Measurements from ENCODE around the gene PDF.

Gene PDF

GRCh38 chr16:69322343-69322742 is 8.0 kb downstream of the PDF start:
- Histone ChIP-seq H3K4me1 (ENCODE audit: insufficient read depth, low read length) (no peaks in the 10 kb centered on the region; the same call in 1 of the 2 replicates), H3K27ac (ENCODE audit: low read length) (no peak overlapping the region), H3K4me3 (ENCODE audit: low read length) (no peak overlapping the region), H3K36me3 (ENCODE audit: insufficient read depth, low read depth, low read length) (peaks cover 90% of the 10 kb centered on the region), H3K9me3 (ENCODE audit: insufficient read depth, low read depth, low read length) (no peaks in the 10 kb centered on the region), H3K27me3 (ENCODE audit: insufficient read depth, low read length) (no peaks in the 10 kb centered on the region), H3K9ac (ENCODE audit: low read depth, low read length) (no peak overlapping the region)

- no peak overlapping the region for H3K9ac ChIP-seq (ENCODE audit: low read depth, low read length)
Observed at GRCh38 chr16:69321080-69321479, 9.3 kb downstream of the PDF start.

GRCh38 chr16:69320740-69321073 is 9.7 kb downstream of the PDF start:
- Histone ChIP-seq H3K4me3 (ENCODE audit: low read length) (no peak overlapping the region), H3K27ac (ENCODE audit: low read length) (no peak overlapping the region), H3K9me3 (ENCODE audit: insufficient read depth, low read depth, low read length) (no peaks in the 10 kb centered on the region), H3K9ac (ENCODE audit: low read depth, low read length) (no peak overlapping the region), H3K4me1 (ENCODE audit: insufficient read depth, low read length) (no peaks in the 10 kb centered on the region), H3K27me3 (ENCODE audit: insufficient read depth, low read length) (no peaks in the 10 kb centered on the region), H3K36me3 (ENCODE audit: insufficient read depth, low read depth, low read length) (peaks cover 87% of the 10 kb centered on the region)

More at GRCh38 chr16:69321080-69321479, 9.3 kb downstream of the PDF start:
- H3K9me3 ChIP-seq (ENCODE audit: insufficient read depth, low read depth, low read length): no peaks in the 10 kb centered on the region
- no peak overlapping the region for H3K27ac ChIP-seq (ENCODE audit: low read length)
- no peaks in the 10 kb centered on the region; the same call in 1 of the 2 replicates for H3K4me1 ChIP-seq (ENCODE audit: insufficient read depth, low read length)
- H3K27me3 ChIP-seq (ENCODE audit: insufficient read depth, low read length): no peaks in the 10 kb centered on the region
- no peak overlapping the region for H3K4me3 ChIP-seq (ENCODE audit: low read length)
- H3K36me3 ChIP-seq (ENCODE audit: insufficient read depth, low read depth, low read length): peaks cover 89% of the 10 kb centered on the region

- no peak overlapping the region for H3K9ac ChIP-seq (ENCODE audit: low read depth, low read length)
- no peak overlapping the region for H3K27ac ChIP-seq (ENCODE audit: low read length)
- H3K9me3 ChIP-seq (ENCODE audit: insufficient read depth, low read depth, low read length): no peaks in the 10 kb centered on the region
- peaks cover 89% of the 10 kb centered on the region for H3K36me3 ChIP-seq (ENCODE audit: insufficient read depth, low read depth, low read length)
- no peaks in the 10 kb centered on the region for H3K4me1 ChIP-seq (ENCODE audit: insufficient read depth, low read length)
- H3K27me3 ChIP-seq (ENCODE audit: insufficient read depth, low read length): no peaks in the 10 kb centered on the region
- H3K4me3 ChIP-seq (ENCODE audit: low read length): no peak overlapping the region
Observed at GRCh38 chr16:69319826-69320739, 10.3 kb downstream of the PDF start.

- peaks cover 87% of the 10 kb centered on the region for H3K36me3 ChIP-seq (ENCODE audit: insufficient read depth, low read depth, low read length)
- H3K27ac ChIP-seq (ENCODE audit: low read length): no peak overlapping the region
Observed at GRCh38 chr16:69319381-69319780, 11.0 kb downstream of the PDF start.

GRCh38 chr16:69318911-69319289 is 11.5 kb downstream of the PDF start:
- Histone ChIP-seq H3K9ac (ENCODE audit: low read depth, low read length) (no peak overlapping the region), H3K4me1 (ENCODE audit: insufficient read depth, low read length) (no peaks in the 10 kb centered on the region), H3K36me3 (ENCODE audit: insufficient read depth, low read depth, low read length) (peaks cover 84% of the 10 kb centered on the region), H3K9me3 (ENCODE audit: insufficient read depth, low read depth, low read length) (no peaks in the 10 kb centered on the region), H3K27ac (ENCODE audit: low read length) (no peak overlapping the region), H3K27me3 (ENCODE audit: insufficient read depth, low read length) (no peaks in the 10 kb centered on the region), H3K4me3 (ENCODE audit: low read length) (no peak overlapping the region)

More at GRCh38 chr16:69319381-69319780, 11.0 kb downstream of the PDF start:
- H3K9me3 ChIP-seq (ENCODE audit: insufficient read depth, low read depth, low read length): no peaks in the 10 kb centered on the region
- H3K9ac ChIP-seq (ENCODE audit: low read depth, low read length): no peak overlapping the region
- no peaks in the 10 kb centered on the region for H3K4me1 ChIP-seq (ENCODE audit: insufficient read depth, low read length)
- H3K27me3 ChIP-seq (ENCODE audit: insufficient read depth, low read length): no peaks in the 10 kb centered on the region
- H3K4me3 ChIP-seq (ENCODE audit: low read length): no peak overlapping the region

GRCh38 chr16:69318177-69318910 is 12.0 kb downstream of the PDF start:
- H3K4me3 ChIP-seq (ENCODE audit: low read length): no peak overlapping the region
- H3K9ac ChIP-seq (ENCODE audit: low read depth, low read length): no peak overlapping the region
- H3K4me1 ChIP-seq (ENCODE audit: insufficient read depth, low read length): no peaks in the 10 kb centered on the region
- H3K36me3 ChIP-seq (ENCODE audit: insufficient read depth, low read depth, low read length): peaks cover 80% of the 10 kb centered on the region
- H3K9me3 ChIP-seq (ENCODE audit: insufficient read depth, low read depth, low read length): no peaks in the 10 kb centered on the region
- H3K27ac ChIP-seq (ENCODE audit: low read length): no peak overlapping the region
- H3K27me3 ChIP-seq (ENCODE audit: insufficient read depth, low read length): no peaks in the 10 kb centered on the region

GRCh38 chr16:69316595-69317034 is 13.8 kb downstream of the PDF start:
- Histone ChIP-seq H3K4me3 (ENCODE audit: low read length) (no peak overlapping the region), H3K9ac (ENCODE audit: low read depth, low read length) (no peak overlapping the region), H3K4me1 (ENCODE audit: insufficient read depth, low read length) (no peaks in the 10 kb centered on the region), H3K27me3 (ENCODE audit: insufficient read depth, low read length) (no peaks in the 10 kb centered on the region), H3K27ac (ENCODE audit: low read length) (no peak overlapping the region), H3K36me3 (ENCODE audit: insufficient read depth, low read depth, low read length) (peaks cover 63% of the 10 kb centered on the region), H3K9me3 (ENCODE audit: insufficient read depth, low read depth, low read length) (no peaks in the 10 kb centered on the region)

- Histone ChIP-seq H3K27me3 (ENCODE audit: insufficient read depth, low read length) (no peaks in the 10 kb centered on the region), H3K9me3 (ENCODE audit: insufficient read depth, low read depth, low read length) (no peaks in the 10 kb centered on the region), H3K9ac (ENCODE audit: low read depth, low read length) (no peak overlapping the region), H3K36me3 (ENCODE audit: insufficient read depth, low read depth, low read length) (peaks cover 54% of the 10 kb centered on the region), H3K4me1 (ENCODE audit: insufficient read depth, low read length) (no peaks in the 10 kb centered on the region), H3K27ac (ENCODE audit: low read length) (no peak overlapping the region), H3K4me3 (ENCODE audit: low read length) (no peak overlapping the region)
Observed at GRCh38 chr16:69315486-69316311, 14.7 kb downstream of the PDF start.

GRCh38 chr16:69314534-69314933 is 15.9 kb downstream of the PDF start:
- no peak overlapping the region for H3K9ac ChIP-seq (ENCODE audit: low read depth, low read length)
- no peak overlapping the region for H3K27ac ChIP-seq (ENCODE audit: low read length)

GRCh38 chr16:69313469-69313868 is 16.9 kb downstream of the PDF start:
- no peak overlapping the region for H3K9ac ChIP-seq (ENCODE audit: low read depth, low read length)
- H3K4me3 ChIP-seq (ENCODE audit: low read length): no peak overlapping the region

More at GRCh38 chr16:69314534-69314933, 15.9 kb downstream of the PDF start:
- H3K9me3 ChIP-seq (ENCODE audit: insufficient read depth, low read depth, low read length): no peaks in the 10 kb centered on the region
- no peak overlapping the region for H3K4me3 ChIP-seq (ENCODE audit: low read length)
- H3K36me3 ChIP-seq (ENCODE audit: insufficient read depth, low read depth, low read length): peaks cover 42% of the 10 kb centered on the region
- no peaks in the 10 kb centered on the region for H3K4me1 ChIP-seq (ENCODE audit: insufficient read depth, low read length)
- H3K27me3 ChIP-seq (ENCODE audit: insufficient read depth, low read length): no peaks in the 10 kb centered on the region

More at GRCh38 chr16:69313469-69313868, 16.9 kb downstream of the PDF start:
- Histone ChIP-seq H3K27me3 (ENCODE audit: insufficient read depth, low read length) (no peaks in the 10 kb centered on the region), H3K27ac (ENCODE audit: low read length) (no peak overlapping the region), H3K4me1 (ENCODE audit: insufficient read depth, low read length) (no peaks in the 10 kb centered on the region), H3K9me3 (ENCODE audit: insufficient read depth, low read depth, low read length) (no peaks in the 10 kb centered on the region), H3K36me3 (ENCODE audit: insufficient read depth, low read depth, low read length) (peaks cover 31% of the 10 kb centered on the region)
